Right ventricle myocardium inferior (tissue), 1 donor: ENCODE measurements around the gene ZNF343. TPM values are rescaled to one million over a fixed set of nuclear protein-coding genes. Genes with fewer than 3 reads are reported as not detected.
"Not testable (repeated sequence)": the region's sequence is repeated elsewhere in the genome, so short reads cannot be mapped to it uniquely, and the experiment has no call there.

Experiments used
- ATAC-seq: fragments of 200-7000 bp; cut with Tn5 transposase; one replicate; pipeline ENCODE4 v1.9.1; 2020; ENCODE audit warnings: mild to moderate bottlenecking, moderate library complexity
- DNase-seq: peaks from one replicate; pipeline ENCODE4 v3.0.0; 2021; ENCODE audit errors: missing footprints
- intact Hi-C: fragments of 100-400 bp; cut with DNase I; formaldehyde crosslinking; loops from one replicate; pipeline ENCODE4 v1.11.0; 2022
- long read RNA-seq: library from polyadenylated mRNA; unstranded; transcript quantifications from one replicate; pipeline ENCODE4 v2.0.0, GENCODE V29; 2021
- total RNA-seq: library from RNA; stranded (reverse); fragmentation: NEBNext Ultra II Directional; extraction: Animal tissue kit (Norgen Biotek cat#: 25700); gene quantifications from one replicate; pipeline ENCODE4 v1.2.1, GENCODE V29; 2021
- donor health status: DM: no; HTN: yes; CAD: no; lungs with severe emphysema.

Gene ZNF343
- 5.8 TPM for total RNA-seq
- long read RNA-seq, partial matches to known transcripts: 0 of 9 reads
- long read RNA-seq, other reads (novel, unspliced or antisense): 9 of 9 reads

- ATAC-seq (peak; percentile 94), DNase-seq (peak; percentile 92)
- intact Hi-C loops: loop anchor here (1.0 to 2.0 kb wide), 2 partner anchors 12 to 38 kb away; partner anchors contain the start of gene SNRPB
These were observed at the start of gene ZNF343 for GRCh38 chr20:2508631-2509467. Gene ZNF343 (minus strand): TSS chr20:2508915. CDS start chr20:2493895, 15,020 bp downstream.

GRCh38 chr20:2557873-2558580, 49.3 kb upstream of the ZNF343 start:
- DNase-seq (no peak), ATAC-seq (no peak)
- intact Hi-C loops: no loop called here

DNA sequence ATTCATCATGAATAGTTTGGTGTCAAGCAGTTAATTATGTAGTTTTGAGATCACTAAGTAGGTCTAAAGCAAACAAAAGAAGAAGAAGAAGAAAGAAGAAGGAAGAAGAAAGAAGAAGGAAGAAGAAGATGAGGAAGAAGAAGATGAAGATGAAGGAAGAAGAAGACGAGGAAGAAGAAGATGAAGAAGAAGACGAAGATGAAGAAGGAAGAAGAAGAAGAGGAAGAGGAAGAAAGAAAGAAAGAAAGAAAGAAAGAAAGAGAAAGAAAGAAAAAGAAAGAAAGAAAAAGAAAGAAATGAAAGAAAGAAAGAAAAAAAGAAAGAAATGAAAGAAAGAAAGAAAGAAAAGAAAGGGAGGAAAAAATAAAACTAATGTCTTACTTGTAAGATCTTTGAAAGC, 36.9 kb upstream of the ZNF343 start:
- DNase-seq (no peak), ATAC-seq (no peak)
- intact Hi-C loops: no loop called here

DNA sequence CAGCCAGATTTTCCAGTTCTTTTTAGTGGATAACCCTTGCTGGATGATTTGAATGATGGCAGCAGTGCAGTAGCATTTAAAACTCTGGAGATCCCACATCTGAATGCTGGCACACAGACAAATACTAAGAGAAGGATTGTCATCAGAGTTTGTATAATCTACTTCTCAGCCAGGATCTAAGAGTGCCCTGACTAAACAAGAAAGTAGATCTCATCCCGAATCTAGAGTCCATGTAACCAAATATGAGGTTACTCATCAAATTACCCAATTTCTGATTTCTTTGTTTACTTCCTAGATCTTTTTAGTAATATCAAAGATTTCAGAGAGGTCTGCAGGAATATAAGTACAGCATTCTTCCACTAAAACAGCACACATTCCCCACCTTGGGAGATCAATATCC, 35.5 kb upstream of the ZNF343 start:
- ATAC-seq (no peak), DNase-seq (no peak)
- intact Hi-C loops: no loop called here

DNA sequence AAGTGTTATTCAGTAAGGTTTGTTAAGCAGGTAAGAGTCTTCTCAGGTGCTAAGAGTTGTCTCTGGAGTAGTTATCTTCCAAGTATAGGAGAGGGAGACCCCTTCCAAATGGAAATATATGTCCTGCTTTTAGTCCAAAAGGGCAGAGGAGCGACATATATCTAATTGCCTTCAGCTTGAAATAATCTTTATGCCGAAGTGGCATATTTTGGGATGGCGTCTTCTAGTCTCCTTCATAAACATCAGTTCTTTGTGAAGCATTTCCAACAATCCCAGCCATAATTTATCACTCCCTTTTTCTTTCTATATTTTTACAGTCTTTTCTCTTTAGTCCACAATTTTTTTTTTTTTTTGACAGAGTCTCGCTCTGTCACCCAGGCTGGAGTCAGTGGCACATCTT, 33.6 kb upstream of the ZNF343 start:
- no peak for ATAC-seq
- no peak for DNase-seq
- intact Hi-C loops: no loop called here

- DNase-seq (no peak), ATAC-seq (no peak)
- intact Hi-C loops: no loop called here
These were observed 33.2 kb upstream of the ZNF343 start for GRCh38 chr20:2541940-2542339.

GRCh38 chr20:2538931-2539720, 30.4 kb upstream of the ZNF343 start:
- no peak for DNase-seq
- intact Hi-C loops: no loop called here
- no peak for ATAC-seq

- no peak for ATAC-seq
- DNase-seq: no peak
- intact Hi-C loops: no loop called here
These were observed 29.6 kb upstream of the ZNF343 start for GRCh38 chr20:2538356-2538755.

DNA sequence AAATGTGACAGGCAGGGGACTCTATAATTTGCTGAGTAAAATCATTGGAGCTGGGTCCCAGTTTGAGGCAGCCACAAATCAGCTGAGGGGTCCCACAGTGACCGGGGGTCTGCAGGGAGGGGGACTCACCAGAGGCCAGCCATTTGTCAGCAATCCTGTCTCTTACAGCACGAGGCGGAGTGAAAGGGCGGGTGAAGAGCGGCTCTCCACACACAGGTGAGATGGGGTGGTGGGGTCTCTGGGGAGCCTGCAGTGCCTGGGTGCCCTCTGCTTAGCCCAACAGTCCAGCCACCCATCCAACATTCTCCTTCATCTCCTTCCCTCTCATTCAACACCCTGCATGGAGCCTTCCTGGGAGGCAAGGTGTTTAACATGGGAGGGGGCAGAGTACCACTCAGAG, 28.4 kb upstream of the ZNF343 start:
- ATAC-seq (no peak), DNase-seq (no peak)
- intact Hi-C loops: no loop called here

- ATAC-seq: no peak
- intact Hi-C loops: no loop called here
- no peak for DNase-seq
These were observed 27.9 kb upstream of the ZNF343 start, which contains the start of gene TMC2 for GRCh38 chr20:2536560-2536986. Gene TMC2 (plus strand): TSS chr20:2536573. CDS start chr20:2536622, 49 bp downstream.

GRCh38 chr20:2535711-2536559, 27.2 kb upstream of the ZNF343 start:
- intact Hi-C loops: no loop called here
- ATAC-seq (no peak), DNase-seq (no peak)

DNA sequence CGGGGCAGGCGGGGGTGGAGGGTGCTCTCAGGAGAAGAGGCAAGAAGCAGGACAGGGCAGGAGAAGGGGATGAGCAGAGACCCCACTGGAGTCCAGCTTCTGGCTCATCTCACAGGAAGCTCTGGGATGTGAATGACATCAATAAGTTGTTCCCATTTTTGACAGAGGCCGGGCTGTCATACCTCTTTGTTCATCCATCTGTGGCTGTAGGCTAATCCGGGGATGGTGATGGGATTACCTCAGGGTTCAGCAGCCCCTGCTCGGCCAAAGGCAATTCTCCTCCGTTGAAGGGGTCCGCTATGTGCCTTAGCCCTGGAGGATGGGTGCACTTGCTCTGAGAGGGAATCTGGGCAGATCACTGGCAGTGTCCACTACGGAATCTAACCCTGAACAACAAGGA, 24.4 kb upstream of the ZNF343 start:
- DNase-seq (no peak), ATAC-seq (no peak)
- intact Hi-C loops: no loop called here

DNA sequence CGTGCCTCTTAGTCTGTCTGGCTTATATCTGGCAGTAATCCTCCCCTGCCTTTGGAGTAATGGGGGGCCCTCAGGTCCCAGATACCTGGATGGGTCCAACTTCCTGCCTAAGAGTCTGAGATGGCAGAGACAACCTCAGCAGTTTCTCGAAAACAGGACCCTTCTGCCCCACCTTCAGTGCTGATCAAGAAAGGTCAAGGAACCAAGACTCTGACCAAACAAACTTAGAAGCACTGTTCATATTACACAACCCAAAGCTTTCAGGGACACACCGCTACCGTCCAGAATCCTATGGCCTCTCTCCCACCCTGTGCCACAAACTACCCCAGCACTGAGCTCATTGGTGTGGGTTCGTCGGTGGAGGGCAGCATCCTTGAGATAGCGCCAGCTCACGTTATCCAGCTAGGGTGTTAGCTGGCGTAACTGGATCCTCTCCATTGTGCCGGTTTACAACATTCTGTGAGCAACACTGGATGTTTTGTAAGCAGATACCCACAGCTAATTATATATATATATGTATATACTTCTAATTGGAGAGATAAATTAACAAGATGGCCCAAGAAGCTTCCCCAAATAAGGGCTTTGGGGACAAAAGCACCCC, 20.1 kb upstream of the ZNF343 start:
- ATAC-seq (no peak), DNase-seq (no peak)
- intact Hi-C loops: no loop called here

- ATAC-seq: no peak
- intact Hi-C loops: no loop called here
- no peak for DNase-seq
These were observed 19.0 kb upstream of the ZNF343 start for GRCh38 chr20:2527762-2528161.

DNA sequence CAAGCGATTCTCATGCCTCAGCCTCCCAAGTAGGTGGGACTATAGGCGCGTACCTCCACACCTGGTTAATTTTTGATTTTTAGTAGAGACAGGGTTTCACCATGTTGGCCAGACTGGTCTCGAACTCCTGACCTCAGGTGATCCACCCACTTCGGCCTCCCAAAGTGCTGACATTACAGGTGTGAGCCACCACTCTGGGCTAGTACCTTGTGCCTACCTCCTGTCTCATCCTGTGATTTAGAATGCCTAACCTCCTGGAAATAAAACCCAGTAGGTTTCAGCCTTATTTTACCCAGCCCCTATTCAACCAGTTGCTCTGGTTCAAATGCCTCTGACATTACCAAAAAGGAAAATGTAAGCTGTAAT, 17.5 kb upstream of the ZNF343 start:
- intact Hi-C loops, ATAC-seq, DNase-seq: not testable (repeated sequence)

DNA sequence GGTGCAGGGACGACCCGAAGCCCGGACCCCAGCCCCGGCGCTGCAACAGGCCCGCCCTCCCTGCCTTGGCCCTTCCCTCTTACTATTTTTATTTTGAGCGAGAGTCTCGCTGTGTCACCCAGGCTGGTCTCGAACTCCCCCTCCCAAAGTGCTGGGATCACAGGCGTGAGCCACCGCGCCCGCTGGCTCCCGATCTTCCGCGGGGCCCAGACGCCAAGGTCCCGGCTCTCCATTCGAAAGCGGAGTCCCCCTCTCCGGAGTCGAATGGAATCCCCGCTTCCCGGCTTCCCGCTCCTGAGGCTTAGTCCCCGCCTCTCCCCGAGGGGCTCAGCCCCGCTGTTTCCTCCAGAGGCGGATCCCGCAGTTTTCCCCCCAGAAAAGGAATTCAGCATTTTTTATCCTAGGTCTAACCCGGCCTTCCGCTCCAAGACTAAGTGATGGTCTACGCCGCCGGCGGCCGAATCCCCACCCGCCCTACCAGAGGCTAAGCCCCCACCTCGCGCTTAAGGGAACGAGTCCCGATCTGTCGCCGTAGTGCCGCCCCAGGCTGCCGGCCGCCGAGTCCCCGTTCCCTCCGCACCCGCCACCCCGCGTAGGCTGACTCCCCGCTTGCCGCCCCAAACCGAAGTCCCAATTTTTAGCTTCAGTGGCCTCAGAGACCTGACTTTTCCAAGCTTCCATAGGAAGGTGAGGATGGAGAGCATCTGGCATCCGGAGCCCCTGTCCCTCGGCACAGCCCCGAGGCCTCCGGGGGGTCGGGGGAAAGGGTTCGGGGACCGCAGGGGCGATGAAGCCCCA, 16.2 kb upstream of the ZNF343 start:
- peak; percentile 71 for ATAC-seq
- DNase-seq: peak; percentile 83
- intact Hi-C loops: loop anchor here (2.0 to 5.0 kb wide), 2 partner anchors 54 to 127 kb away; partner anchors contain the start of genes NOP56 and SNRPB
